Activated CD8-positive, alpha-beta memory T cell treated with anti-CD3 and anti-CD28 coated beads, Interleukin-2, amount 10 ng/mL, durations not matched to agents 7 days and 5 days (primary cell): ENCODE measurements around the gene RPA3. TPM values are rescaled to one million over a fixed set of nuclear protein-coding genes. Genes with fewer than 3 reads are reported as not detected.
"Not testable (repeated sequence)": the region's sequence is repeated elsewhere in the genome, so short reads cannot be mapped to it uniquely, and the experiment has no call there.

Source experiments
- ATAC-seq: fragments of 150-1000 bp; cut with Tn5 transposase; one replicate; pipeline ENCODE4 v1.10.0; 2021; ENCODE audit warnings: moderate library complexity
- CTCF ChIA-PET: fragments of 350-600 bp; sonication (Branson Sonifier 250); formaldehyde crosslinking; loops from one replicate; lab custom pipeline; 2021; ENCODE audit warnings: antibody characterized with exemption; lab: Charles Lee
- DNase-seq: peaks from one replicate; pipeline ENCODE4 v3.0.0-alpha.2; 2020
- H3K27ac Mint-ChIP-seq: one replicate; pipeline ENCODE4 v1.8.0; 2021; ENCODE audit warnings: mild to moderate bottlenecking, mixed read lengths
- H3K27me3 Mint-ChIP-seq: one replicate; pipeline ENCODE4 v1.8.0; 2021; ENCODE audit warnings: mixed read lengths
- H3K36me3 Mint-ChIP-seq: one replicate; pipeline ENCODE4 v1.8.0; 2021; ENCODE audit warnings: mild to moderate bottlenecking, mixed read lengths
- H3K4me1 Mint-ChIP-seq: one replicate; pipeline ENCODE4 v1.8.0; 2021; ENCODE audit warnings: mixed read lengths
- H3K4me3 Mint-ChIP-seq: one replicate; pipeline ENCODE4 v1.8.0; 2021; ENCODE audit warnings: mild to moderate bottlenecking, moderate library complexity, mixed read lengths
- H3K9me3 Mint-ChIP-seq: one replicate; pipeline ENCODE4 v1.8.0; 2022; ENCODE audit warnings: low read depth, mixed read lengths
- total RNA-seq, 2 experiments: library from RNA; stranded (reverse); gene quantifications; one replicate each; pipeline ENCODE4 v1.2.3, GENCODE V29; 2021

The RPA3 gene
- total RNA-seq, 2 experiments from 2014 or later, result 111 to 126 TPM

- DNase-seq, H3K27me3 Mint-ChIP-seq, H3K4me3 Mint-ChIP-seq, ATAC-seq, H3K9me3 Mint-ChIP-seq, H3K27ac Mint-ChIP-seq: not testable (repeated sequence)
- H3K4me1 Mint-ChIP-seq, result peaks cover 27% of the 10 kb centered on the region
- H3K36me3 Mint-ChIP-seq, result peaks cover 14% of the 10 kb centered on the region
- CTCF ChIA-PET, result interaction anchor here (2.8 to 3.0 kb wide), 3 partner anchors 290 to 536 kb away, joined by 8 to 34 read pairs (median 10); partner anchors contain the start of gene GLCCI1
These were observed 38.8 kb downstream of the RPA3 start for GRCh38 chr7:7679640-7680039.

GRCh38 chr7:7675686-7676085 is 42.7 kb downstream of the RPA3 start:
- Mint-ChIP-seq H3K36me3 (peaks cover 36% of the 10 kb centered on the region), H3K27ac (no peak overlapping the region)
- no peak for ATAC-seq

GRCh38 chr7:7673240-7673550 is 45.2 kb downstream of the RPA3 start:
- Mint-ChIP-seq H3K36me3 (peaks cover 49% of the 10 kb centered on the region), H3K27ac (no peak overlapping the region), H3K27me3 (no peaks in the 10 kb centered on the region), H3K4me1 (peaks cover 19% of the 10 kb centered on the region), H3K4me3 (no peak overlapping the region), H3K9me3 (peaks cover 18% of the 10 kb centered on the region)
- ATAC-seq (no peak), DNase-seq (no peak)
- CTCF ChIA-PET, result no interaction called here

More at GRCh38 chr7:7675686-7676085, 42.7 kb downstream of the RPA3 start:
- no peaks in the 10 kb centered on the region for H3K27me3 Mint-ChIP-seq
- H3K4me1 Mint-ChIP-seq, result peaks cover 26% of the 10 kb centered on the region
- H3K4me3 Mint-ChIP-seq, result no peak overlapping the region
- CTCF ChIA-PET, result no interaction called here
- DNase-seq, result no peak
- H3K9me3 Mint-ChIP-seq, result peaks cover 11% of the 10 kb centered on the region

GRCh38 chr7:7672545-7673239 is 45.7 kb downstream of the RPA3 start:
- no peak overlapping the region for H3K27ac Mint-ChIP-seq
- H3K4me3 Mint-ChIP-seq, result no peak overlapping the region
- H3K27me3 Mint-ChIP-seq, result no peaks in the 10 kb centered on the region
- ATAC-seq (no peak), DNase-seq (no peak)
- H3K9me3 Mint-ChIP-seq, result peaks cover 15% of the 10 kb centered on the region
- H3K4me1 Mint-ChIP-seq, result peaks cover 19% of the 10 kb centered on the region
- peaks cover 45% of the 10 kb centered on the region for H3K36me3 Mint-ChIP-seq
- CTCF ChIA-PET, result no interaction called here

GRCh38 chr7:7671361-7671760 is 47.0 kb downstream of the RPA3 start:
- H3K27me3 Mint-ChIP-seq, result no peaks in the 10 kb centered on the region
- H3K9me3 Mint-ChIP-seq, result peaks cover 12% of the 10 kb centered on the region
- ATAC-seq (no peak), DNase-seq (no peak)
- peaks cover 41% of the 10 kb centered on the region for H3K36me3 Mint-ChIP-seq
- peaks cover 19% of the 10 kb centered on the region for H3K4me1 Mint-ChIP-seq
- no peak overlapping the region for H3K4me3 Mint-ChIP-seq
- peak overlapping the region; percentile 18 for H3K27ac Mint-ChIP-seq
- CTCF ChIA-PET, result interaction anchor here (1.4 kb wide), 1 partner anchor 10 kb away, joined by 4 read pairs; no protein-coding TSS in a partner anchor

GRCh38 chr7:7670490-7670889 is 47.9 kb downstream of the RPA3 start:
- Mint-ChIP-seq H3K27ac (no peak overlapping the region), H3K9me3 (peaks cover 12% of the 10 kb centered on the region), H3K36me3 (peaks cover 37% of the 10 kb centered on the region), H3K4me3 (no peak overlapping the region), H3K4me1 (peaks cover 19% of the 10 kb centered on the region), H3K27me3 (no peaks in the 10 kb centered on the region)
- no peak for DNase-seq
- CTCF ChIA-PET, result interaction anchor here (1.4 kb wide), 1 partner anchor 11 kb away, joined by 4 read pairs; no protein-coding TSS in a partner anchor
- ATAC-seq, result no peak

- Mint-ChIP-seq H3K4me3 (no peak overlapping the region), H3K27me3 (no peaks in the 10 kb centered on the region), H3K27ac (no peak overlapping the region), H3K36me3 (peaks cover 33% of the 10 kb centered on the region), H3K4me1 (peaks cover 19% of the 10 kb centered on the region), H3K9me3 (peaks cover 12% of the 10 kb centered on the region)
- ATAC-seq, result no peak
- CTCF ChIA-PET, result interaction anchor here (1.5 kb wide), 1 partner anchor 12 kb away, joined by 4 read pairs; no protein-coding TSS in a partner anchor
- DNase-seq, result no peak
These were observed 49.7 kb downstream of the RPA3 start for GRCh38 chr7:7668706-7669105.

- peaks cover 9% of the 10 kb centered on the region for H3K4me1 Mint-ChIP-seq
- peaks cover 23% of the 10 kb centered on the region for H3K36me3 Mint-ChIP-seq
- peaks cover 12% of the 10 kb centered on the region for H3K9me3 Mint-ChIP-seq
- CTCF ChIA-PET, result interaction anchor here (1.2 kb wide), 1 partner anchor 14 kb away, joined by 3 read pairs; no protein-coding TSS in a partner anchor
- no peak overlapping the region for H3K27ac Mint-ChIP-seq
- DNase-seq (no peak), ATAC-seq (no peak)
- no peaks in the 10 kb centered on the region for H3K27me3 Mint-ChIP-seq
- H3K4me3 Mint-ChIP-seq, result no peak overlapping the region
These were observed 51.2 kb downstream of the RPA3 start for GRCh38 chr7:7667187-7667586.

GRCh38 chr7:7665031-7665430 is 53.4 kb downstream of the RPA3 start:
- peaks cover 8% of the 10 kb centered on the region for H3K9me3 Mint-ChIP-seq
- H3K27me3 Mint-ChIP-seq, result no peaks in the 10 kb centered on the region
- no peak for DNase-seq
- CTCF ChIA-PET, result no interaction called here
- no peak for ATAC-seq
- H3K4me1 Mint-ChIP-seq, result no peaks in the 10 kb centered on the region
- peaks cover 17% of the 10 kb centered on the region for H3K36me3 Mint-ChIP-seq
- no peak overlapping the region for H3K27ac Mint-ChIP-seq
- H3K4me3 Mint-ChIP-seq, result no peak overlapping the region

- CTCF ChIA-PET, result no interaction called here
- no peak overlapping the region for H3K27ac Mint-ChIP-seq
- DNase-seq (no peak), ATAC-seq (no peak)
- no peaks in the 10 kb centered on the region for H3K4me1 Mint-ChIP-seq
- peaks cover 13% of the 10 kb centered on the region for H3K9me3 Mint-ChIP-seq
- H3K36me3 Mint-ChIP-seq, result peaks cover 22% of the 10 kb centered on the region
- no peaks in the 10 kb centered on the region for H3K27me3 Mint-ChIP-seq
- H3K4me3 Mint-ChIP-seq, result no peak overlapping the region
These were observed 54.1 kb downstream of the RPA3 start for GRCh38 chr7:7664291-7664690.

GRCh38 chr7:7662527-7662926 is 55.9 kb downstream of the RPA3 start:
- CTCF ChIA-PET, result no interaction called here
- H3K27ac Mint-ChIP-seq, result no peak overlapping the region
- no peak overlapping the region for H3K4me3 Mint-ChIP-seq
- no peaks in the 10 kb centered on the region for H3K4me1 Mint-ChIP-seq
- no peaks in the 10 kb centered on the region for H3K27me3 Mint-ChIP-seq
- no peak for DNase-seq
- H3K9me3 Mint-ChIP-seq, result peaks cover 16% of the 10 kb centered on the region
- ATAC-seq, result no peak
- H3K36me3 Mint-ChIP-seq, result peaks cover 32% of the 10 kb centered on the region

GRCh38 chr7:7656459-7656858 is 61.9 kb downstream of the RPA3 start:
- DNase-seq, CTCF ChIA-PET, H3K27me3 Mint-ChIP-seq, H3K4me3 Mint-ChIP-seq, H3K4me1 Mint-ChIP-seq, H3K27ac Mint-ChIP-seq, ATAC-seq: not testable (repeated sequence)
- peaks cover 16% of the 10 kb centered on the region for H3K9me3 Mint-ChIP-seq
- H3K36me3 Mint-ChIP-seq, result peaks cover 49% of the 10 kb centered on the region

- H3K4me3 Mint-ChIP-seq, result no peak overlapping the region
- peaks cover 12% of the 10 kb centered on the region for H3K9me3 Mint-ChIP-seq
- peaks cover 8% of the 10 kb centered on the region for H3K4me1 Mint-ChIP-seq
- no peak overlapping the region for H3K27ac Mint-ChIP-seq
- ATAC-seq, result no peak
- DNase-seq, result no peak
- H3K27me3 Mint-ChIP-seq, result no peaks in the 10 kb centered on the region
- H3K36me3 Mint-ChIP-seq, result peaks cover 41% of the 10 kb centered on the region
- CTCF ChIA-PET, result interaction anchor here (1.5 kb wide), 1 partner anchor 641 kb away, joined by 3 read pairs; no protein-coding TSS in a partner anchor
These were observed 63.3 kb downstream of the RPA3 start for GRCh38 chr7:7654964-7655715.
